ENCODE results near the gene NFS1. TPM values are rescaled to one million over a fixed set of nuclear protein-coding genes. Genes with fewer than 3 reads are reported as not detected.

Gene NFS1
- total RNA-seq, 2 experiments from 2014 or later, result 41.3 to 56.2 TPM

DNA sequence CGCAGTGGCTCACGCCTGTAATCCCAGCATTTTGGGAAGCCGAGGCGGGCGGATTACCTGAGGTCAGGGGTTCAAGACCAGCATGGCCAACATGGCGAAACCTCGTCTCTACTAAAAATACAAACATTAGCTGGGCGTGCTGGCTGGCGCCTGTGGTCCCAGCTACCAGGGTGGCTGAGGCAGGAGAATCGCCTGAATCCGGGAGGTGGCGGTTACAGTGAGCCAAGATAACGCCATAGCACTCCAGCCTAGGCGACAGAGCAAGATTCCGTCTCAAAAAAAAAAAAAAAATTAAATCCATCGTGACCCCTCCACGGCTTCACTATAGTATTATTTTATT is 33.2 kb downstream of the NFS1 start:
- TF ChIP-seq EZH2phosphoT487 (IDR thresholded peaks at IDR 0.05; ENCODE audit: borderline replicate concordance, low read depth, low read length) (no peak), CTCF (conservative IDR thresholded peaks at IDR 0.05; ENCODE audit: low read length) (no peak)
- no peak for DNase-seq (ENCODE audit: low spot score)
- POLR2A ChIA-PET, result interaction anchor here (0.7 to 0.8 kb wide), 3 partner anchors 61 to 314 kb away, joined by 3 to 6 read pairs (median 4); partner anchors contain the start of gene RBM39

GRCh38 chr20:35664466-35665206 is 34.5 kb downstream of the NFS1 start, which contains the start of the genes CPNE1 and RBM12:
Gene CPNE1 (minus strand): TSS chr20:35664900. CDS start chr20:35632923, 31,977 bp downstream.
Gene RBM12 (minus strand): TSS chr20:35664900. CDS start chr20:35655322, 9,578 bp downstream.
- Histone ChIP-seq H3K9me2 (ENCODE audit: insufficient read depth, low read length) (no peaks in the 10 kb centered on the region), H3K4me1 (ENCODE audit: insufficient read depth, low read length, poor library complexity, severe bottlenecking) (peaks cover 32% of the 10 kb centered on the region), H3K36me3 (ENCODE audit: insufficient read depth, low read length) (peaks cover 50% of the 10 kb centered on the region), H3K9me3 (ENCODE audit: low read length) (no peaks in the 10 kb centered on the region; the same call in 1 of the 2 replicates), H4K20me1 (ENCODE audit: insufficient read depth, low read length) (peaks cover 40% of the 10 kb centered on the region), H3K4me3 (ENCODE audit: low read depth, low read length, poor library complexity, severe bottlenecking) (peak within 1 kb of the TSS; percentile 76), H3K4me2 (ENCODE audit: low read length) (peak within 1 kb of the TSS; percentile 96), H3K27ac (ENCODE audit: low read depth, low read length, poor library complexity, severe bottlenecking) (peak within 1 kb of the TSS; percentile 74), H3K79me2 (ENCODE audit: insufficient read depth, low read depth, low read length) (peaks cover 51% of the 10 kb centered on the region), H2AFZ (ENCODE audit: low read length) (peak within 1 kb of the TSS; percentile 66)
- no peak for TF ChIP-seq CTCF (conservative IDR thresholded peaks at IDR 0.05; ENCODE audit: low read length)
- TF ChIP-seq EZH2phosphoT487 (IDR thresholded peaks at IDR 0.05; ENCODE audit: borderline replicate concordance, low read depth, low read length), result no peak
- CTCF ChIA-PET (ENCODE audit: unreplicated experiment), result no interaction called here
- POLR2A ChIA-PET, result interaction anchor here (0.6 to 1.3 kb wide), 5 partner anchors 12 to 1317 kb away, joined by 3 to 4 read pairs (median 3); no protein-coding TSS in a partner anchor
- intact Hi-C loops (cut with micrococcal nuclease; ENCODE audit: unreplicated experiment), result loop anchor here (1.0 to 10.0 kb wide), 3 partner anchors 47 to 100 kb away; partner anchors contain the start of gene RBM39
- no TSS peak for BruUV-seq (replicated peaks)
- DNase-seq (ENCODE audit: low spot score), result peak; percentile 95

More for the DNA sequence above, 33.2 kb downstream of the NFS1 start:
- Histone ChIP-seq H3K9me3 (ENCODE audit: low read length) (no peaks in the 10 kb centered on the region), H3K4me3 (ENCODE audit: low read depth, low read length, poor library complexity, severe bottlenecking) (no peak overlapping the region), H3K4me2 (ENCODE audit: low read length) (no peak overlapping the region), H4K20me1 (ENCODE audit: insufficient read depth, low read length) (peaks cover 28% of the 10 kb centered on the region), H3K79me2 (ENCODE audit: insufficient read depth, low read depth, low read length) (peaks cover 38% of the 10 kb centered on the region), H3K27ac (ENCODE audit: low read depth, low read length, poor library complexity, severe bottlenecking) (no peak overlapping the region), H3K36me3 (ENCODE audit: insufficient read depth, low read length) (peaks cover 50% of the 10 kb centered on the region), H3K9me2 (ENCODE audit: insufficient read depth, low read length) (no peaks in the 10 kb centered on the region), H3K4me1 (ENCODE audit: insufficient read depth, low read length, poor library complexity, severe bottlenecking) (peaks cover 19% of the 10 kb centered on the region), H2AFZ (ENCODE audit: low read length) (no peak overlapping the region)
- CTCF ChIA-PET (ENCODE audit: unreplicated experiment), result no interaction called here
- intact Hi-C loops (cut with micrococcal nuclease; ENCODE audit: unreplicated experiment), result loop anchor here (10.0 kb wide), 1 partner anchor 101 kb away; no protein-coding TSS in a partner anchor
- no TSS peak for BruUV-seq (replicated peaks)

All from OCI-LY7 (cell line).